B cell (primary cell): ENCODE measurements around the gene FAM114A1.

Experiments
- EZH2 ChIP-seq: IDR thresholded peaks from 2 replicates; pipeline ENCODE4 v1.6.1; 2012; ENCODE audit warnings: borderline replicate concordance, low read depth, mild to moderate bottlenecking, moderate library complexity, low read length; ENCODE audit not compliant: insufficient read depth, poor library complexity, severe bottlenecking
- TF ChIP-seq, protein P1 (sequence below): fragments of 200-600 bp; IDR thresholded peaks from one replicate; pipeline ENCODE4 v1.8.0; 2022; ENCODE audit warnings: antibody characterized with exemption, mild to moderate bottlenecking

DNA sequence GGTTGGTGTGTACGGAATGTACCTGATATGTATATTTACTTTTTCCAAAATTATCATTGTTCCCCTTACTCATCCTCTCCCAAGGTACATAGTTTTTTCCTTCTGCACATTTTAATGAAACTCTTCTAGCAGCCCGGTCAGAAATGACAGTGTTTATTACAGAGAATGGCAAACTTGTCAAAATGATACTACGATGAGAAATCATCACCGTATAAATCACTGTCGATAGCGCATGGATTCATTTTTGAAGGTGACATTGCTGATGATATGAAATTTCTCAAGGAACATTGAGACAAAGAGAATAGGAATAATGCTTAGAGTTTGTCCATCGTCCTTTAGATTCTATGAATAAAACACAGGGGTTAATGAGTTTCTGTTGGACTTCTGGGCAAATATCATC, 30.6 kb downstream of the FAM114A1 start:
- TF ChIP-seq EZH2: no peak
- TF ChIP-seq, protein P1, sequence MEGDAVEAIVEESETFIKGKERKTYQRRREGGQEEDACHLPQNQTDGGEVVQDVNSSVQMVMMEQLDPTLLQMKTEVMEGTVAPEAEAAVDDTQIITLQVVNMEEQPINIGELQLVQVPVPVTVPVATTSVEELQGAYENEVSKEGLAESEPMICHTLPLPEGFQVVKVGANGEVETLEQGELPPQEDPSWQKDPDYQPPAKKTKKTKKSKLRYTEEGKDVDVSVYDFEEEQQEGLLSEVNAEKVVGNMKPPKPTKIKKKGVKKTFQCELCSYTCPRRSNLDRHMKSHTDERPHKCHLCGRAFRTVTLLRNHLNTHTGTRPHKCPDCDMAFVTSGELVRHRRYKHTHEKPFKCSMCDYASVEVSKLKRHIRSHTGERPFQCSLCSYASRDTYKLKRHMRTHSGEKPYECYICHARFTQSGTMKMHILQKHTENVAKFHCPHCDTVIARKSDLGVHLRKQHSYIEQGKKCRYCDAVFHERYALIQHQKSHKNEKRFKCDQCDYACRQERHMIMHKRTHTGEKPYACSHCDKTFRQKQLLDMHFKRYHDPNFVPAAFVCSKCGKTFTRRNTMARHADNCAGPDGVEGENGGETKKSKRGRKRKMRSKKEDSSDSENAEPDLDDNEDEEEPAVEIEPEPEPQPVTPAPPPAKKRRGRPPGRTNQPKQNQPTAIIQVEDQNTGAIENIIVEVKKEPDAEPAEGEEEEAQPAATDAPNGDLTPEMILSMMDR: no peak
